Dendritic cell treated with granulocyte-macrophage colony-stimulating factor and Interleukin-4, amounts not matched to agents 40 ng/mL and 50 ng/mL, for 4 days (primary cell): ENCODE results near the gene CAB39.

ENCODE experiments used
- H3K27ac Mint-ChIP-seq: one replicate; pipeline ENCODE4 v1.8.0; 2022; ENCODE audit warnings: mild to moderate bottlenecking, mixed read lengths
- H3K27me3 Mint-ChIP-seq: one replicate; pipeline ENCODE4 v1.8.0; 2022; ENCODE audit warnings: mild to moderate bottlenecking, mixed read lengths
- H3K36me3 Mint-ChIP-seq: one replicate; pipeline ENCODE4 v1.8.0; 2022; ENCODE audit warnings: low read depth, mixed read lengths
- H3K4me1 Mint-ChIP-seq: one replicate; pipeline ENCODE4 v1.8.0; 2022; ENCODE audit warnings: low read depth, mixed read lengths
- H3K4me3 Mint-ChIP-seq: one replicate; pipeline ENCODE4 v1.8.0; 2022; ENCODE audit warnings: mild to moderate bottlenecking, moderate library complexity, mixed read lengths
- H3K9me3 Mint-ChIP-seq: one replicate; pipeline ENCODE4 v1.8.0; 2022; ENCODE audit warnings: mixed read lengths
- intact Hi-C: fragments of 100-400 bp; cut with micrococcal nuclease; formaldehyde crosslinking; loops from one replicate; pipeline ENCODE4 v1.15.0; 2022

Gene CAB39

GRCh38 chr2:230758566-230759480, 46.2 kb downstream of the CAB39 start:
- Mint-ChIP-seq H3K36me3 (peaks cover 63% of the 10 kb centered on the region), H3K27ac (peak overlapping the region; percentile 28), H3K9me3 (peaks cover 11% of the 10 kb centered on the region), H3K4me3 (peak overlapping the region; percentile 42), H3K27me3 (no peaks in the 10 kb centered on the region), H3K4me1 (peaks cover 62% of the 10 kb centered on the region)
- intact Hi-C loops = loop anchor here (5.0 kb wide), 1 partner anchor 42 kb away; no protein-coding TSS in a partner anchor

- Mint-ChIP-seq H3K4me3 (no peak overlapping the region), H3K36me3 (peaks cover 60% of the 10 kb centered on the region), H3K27ac (no peak overlapping the region), H3K27me3 (no peaks in the 10 kb centered on the region), H3K4me1 (peaks cover 57% of the 10 kb centered on the region), H3K9me3 (peaks cover 3% of the 10 kb centered on the region)
- intact Hi-C loops = loop anchor here (5.0 kb wide), 2 partner anchors 38 to 42 kb away; no protein-coding TSS in a partner anchor
These were observed 47.0 kb downstream of the CAB39 start for GRCh38 chr2:230759481-230760167.

GRCh38 chr2:230761704-230762103, 49.1 kb downstream of the CAB39 start:
- H3K27me3 Mint-ChIP-seq = no peaks in the 10 kb centered on the region
- H3K4me3 Mint-ChIP-seq = no peak overlapping the region
- intact Hi-C loops = loop anchor here (5.0 kb wide), 1 partner anchor 36 kb away; no protein-coding TSS in a partner anchor
- H3K36me3 Mint-ChIP-seq = peaks cover 67% of the 10 kb centered on the region
- no peaks in the 10 kb centered on the region for H3K9me3 Mint-ChIP-seq
- H3K27ac Mint-ChIP-seq = no peak overlapping the region
- H3K4me1 Mint-ChIP-seq = peaks cover 56% of the 10 kb centered on the region

- intact Hi-C loops = loop anchor here (5.0 kb wide), 1 partner anchor 35 kb away; no protein-coding TSS in a partner anchor
- Mint-ChIP-seq H3K27me3 (no peaks in the 10 kb centered on the region), H3K36me3 (peaks cover 74% of the 10 kb centered on the region), H3K9me3 (no peaks in the 10 kb centered on the region), H3K27ac (no peak overlapping the region), H3K4me1 (peaks cover 55% of the 10 kb centered on the region), H3K4me3 (no peak overlapping the region)
These were observed 49.8 kb downstream of the CAB39 start for GRCh38 chr2:230762317-230762896.

- Mint-ChIP-seq H3K4me3 (no peak overlapping the region), H3K4me1 (peaks cover 46% of the 10 kb centered on the region), H3K27ac (no peak overlapping the region), H3K9me3 (no peaks in the 10 kb centered on the region), H3K36me3 (peaks cover 91% of the 10 kb centered on the region), H3K27me3 (no peaks in the 10 kb centered on the region)
- intact Hi-C loops = loop anchor here (5.0 kb wide), 1 partner anchor 33 kb away; no protein-coding TSS in a partner anchor
These were observed 51.7 kb downstream of the CAB39 start for GRCh38 chr2:230764346-230764745.

GRCh38 chr2:230765611-230766300, 53.1 kb downstream of the CAB39 start:
- Mint-ChIP-seq H3K4me1 (peaks cover 34% of the 10 kb centered on the region), H3K36me3 (peaks cover 80% of the 10 kb centered on the region), H3K27ac (no peak overlapping the region), H3K9me3 (no peaks in the 10 kb centered on the region), H3K4me3 (no peak overlapping the region), H3K27me3 (no peaks in the 10 kb centered on the region)
- intact Hi-C loops = no loop called here

DNA sequence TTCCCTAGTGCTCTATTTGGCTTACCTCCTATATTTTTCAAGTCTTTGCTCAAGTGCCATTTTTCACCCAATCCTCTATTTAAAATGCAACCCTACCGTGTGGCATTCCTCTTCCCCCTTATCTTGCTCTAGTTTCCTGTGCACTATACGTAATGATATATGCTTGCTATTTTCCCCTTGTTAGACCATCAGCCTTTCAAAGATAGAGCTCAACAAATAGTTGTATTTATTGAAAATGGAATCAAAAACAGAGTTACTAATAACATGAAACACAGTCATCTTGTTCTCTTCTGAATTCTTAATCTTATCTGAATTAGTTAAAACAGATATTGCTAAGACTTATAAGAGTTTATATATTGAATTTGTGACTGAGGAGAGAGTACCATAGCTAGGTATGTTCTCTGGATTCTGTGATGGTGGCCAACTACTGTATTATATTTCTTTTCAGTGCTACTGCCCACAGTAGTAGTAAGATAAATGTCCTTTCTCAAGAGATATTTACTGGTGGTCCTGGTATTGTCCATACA, 55.3 kb downstream of the CAB39 start:
- Mint-ChIP-seq H3K4me3 (no peak overlapping the region), H3K9me3 (no peaks in the 10 kb centered on the region), H3K27ac (no peak overlapping the region), H3K4me1 (peaks cover 38% of the 10 kb centered on the region), H3K36me3 (peaks cover 81% of the 10 kb centered on the region), H3K27me3 (no peaks in the 10 kb centered on the region)
- intact Hi-C loops = no loop called here

- no peak overlapping the region for H3K4me3 Mint-ChIP-seq
- H3K4me1 Mint-ChIP-seq = peaks cover 43% of the 10 kb centered on the region
- H3K27me3 Mint-ChIP-seq = no peaks in the 10 kb centered on the region
- H3K27ac Mint-ChIP-seq = no peak overlapping the region
- no peaks in the 10 kb centered on the region for H3K9me3 Mint-ChIP-seq
- peaks cover 80% of the 10 kb centered on the region for H3K36me3 Mint-ChIP-seq
- intact Hi-C loops = no loop called here
These were observed 58.2 kb downstream of the CAB39 start for GRCh38 chr2:230770804-230771203.

GRCh38 chr2:230772156-230772555, 59.5 kb downstream of the CAB39 start:
- intact Hi-C loops = no loop called here
- no peak overlapping the region for H3K27ac Mint-ChIP-seq
- H3K36me3 Mint-ChIP-seq = peaks cover 75% of the 10 kb centered on the region
- peaks cover 38% of the 10 kb centered on the region for H3K4me1 Mint-ChIP-seq
- no peak overlapping the region for H3K4me3 Mint-ChIP-seq
- no peaks in the 10 kb centered on the region for H3K9me3 Mint-ChIP-seq
- H3K27me3 Mint-ChIP-seq = no peaks in the 10 kb centered on the region

DNA sequence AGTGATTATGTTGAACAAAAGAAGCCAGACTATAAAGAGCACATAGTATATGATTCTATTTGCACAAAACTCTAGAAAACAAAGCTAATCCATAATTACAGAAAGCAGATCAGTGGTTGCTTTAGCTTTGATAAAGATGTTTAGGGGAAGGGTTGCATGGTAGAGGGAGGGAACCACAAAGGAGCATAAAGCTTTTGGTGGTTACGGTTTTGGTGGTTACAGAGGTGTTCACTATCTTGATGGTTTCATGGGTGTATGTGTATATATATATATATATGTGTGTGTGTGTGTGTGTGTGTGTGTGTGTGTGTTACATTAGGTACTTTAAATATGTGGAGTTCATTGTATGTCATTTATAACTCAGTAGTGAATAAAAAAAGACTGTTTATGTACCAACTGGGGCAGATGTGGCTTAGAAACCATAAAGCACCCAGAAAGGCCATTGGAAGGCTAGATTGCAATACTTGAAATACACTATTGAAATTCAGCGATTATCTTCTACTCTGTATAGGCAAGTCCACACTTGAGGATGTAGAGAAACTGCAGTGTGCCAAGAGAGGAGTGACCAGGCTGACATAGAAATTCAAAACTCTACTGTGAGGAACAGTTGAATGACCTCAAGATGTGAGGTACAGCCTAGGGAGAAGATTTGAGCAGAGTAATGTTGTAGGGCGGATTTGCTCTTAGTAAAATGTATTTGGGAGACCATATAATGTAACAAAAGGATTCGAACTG, 60.6 kb downstream of the CAB39 start:
- Mint-ChIP-seq H3K4me3 (no peak overlapping the region), H3K27me3 (no peaks in the 10 kb centered on the region), H3K9me3 (no peaks in the 10 kb centered on the region), H3K36me3 (peaks cover 74% of the 10 kb centered on the region), H3K27ac (no peak overlapping the region), H3K4me1 (peaks cover 38% of the 10 kb centered on the region)
- intact Hi-C loops = no loop called here

DNA sequence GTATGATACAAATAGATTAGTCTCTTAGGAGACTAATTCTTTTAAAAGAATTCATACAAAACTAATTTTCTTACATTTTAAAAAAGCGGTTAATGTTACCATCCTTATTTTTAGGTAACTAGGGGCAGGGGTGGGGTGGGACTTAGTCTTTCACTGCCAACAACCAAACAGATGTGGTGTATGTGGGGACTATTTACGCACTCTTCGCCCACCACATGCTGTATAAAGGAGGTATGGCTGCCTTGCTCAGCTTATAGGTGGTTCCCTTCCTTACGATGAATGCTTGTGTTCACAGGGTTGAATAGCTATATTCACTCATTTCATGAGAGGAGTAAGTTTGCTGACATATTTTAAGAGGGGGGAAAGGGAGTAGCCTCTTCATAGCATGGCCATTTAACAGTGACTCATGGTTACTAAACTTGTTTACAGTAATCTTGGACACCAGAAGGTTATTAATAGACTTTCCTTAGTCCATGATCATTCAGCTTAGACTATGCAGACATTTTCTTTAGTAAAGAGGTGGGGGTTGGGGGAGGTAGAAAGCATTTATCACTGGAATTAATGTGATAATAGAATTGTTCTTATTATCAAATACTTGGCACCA, 61.8 kb downstream of the CAB39 start:
- no peak overlapping the region for H3K4me3 Mint-ChIP-seq
- no peaks in the 10 kb centered on the region for H3K9me3 Mint-ChIP-seq
- H3K27ac Mint-ChIP-seq = no peak overlapping the region
- H3K4me1 Mint-ChIP-seq = peaks cover 42% of the 10 kb centered on the region
- no peaks in the 10 kb centered on the region for H3K27me3 Mint-ChIP-seq
- intact Hi-C loops = no loop called here
- peaks cover 73% of the 10 kb centered on the region for H3K36me3 Mint-ChIP-seq

DNA sequence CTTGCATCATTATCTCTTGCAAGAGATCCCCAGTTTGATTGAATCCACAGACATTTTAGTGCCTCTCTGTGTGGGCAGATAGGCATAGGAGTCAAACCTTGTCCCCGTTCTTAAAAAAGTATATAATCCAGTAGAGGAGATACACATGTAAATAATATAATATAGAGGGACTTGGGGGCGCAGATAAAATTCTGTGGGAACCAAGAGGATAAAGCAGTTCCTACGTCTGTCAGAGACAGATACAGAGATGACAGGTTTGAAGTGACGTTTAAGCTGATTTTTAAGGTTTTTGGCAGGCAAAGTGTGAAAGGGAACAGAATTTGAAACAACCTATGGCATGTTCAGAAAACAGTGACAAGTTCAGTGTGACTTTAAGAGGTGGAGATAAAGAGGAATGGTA, 63.1 kb downstream of the CAB39 start:
- no peak overlapping the region for H3K27ac Mint-ChIP-seq
- peaks cover 55% of the 10 kb centered on the region for H3K4me1 Mint-ChIP-seq
- peaks cover 85% of the 10 kb centered on the region for H3K36me3 Mint-ChIP-seq
- H3K27me3 Mint-ChIP-seq = no peaks in the 10 kb centered on the region
- intact Hi-C loops = no loop called here
- no peaks in the 10 kb centered on the region for H3K9me3 Mint-ChIP-seq
- H3K4me3 Mint-ChIP-seq = no peak overlapping the region
